SK-N-SH (cell line): Measurements from ENCODE around the gene DNAH1. TPM values are rescaled to one million over a fixed set of nuclear protein-coding genes. Genes with fewer than 3 reads are reported as not detected.

ENCODE experiments used
- CTCF ChIA-PET: fragments of 300-600, 350-600 bp; formaldehyde crosslinking; extraction: SDS; loops from one replicate; lab custom pipeline; 2021; lab: Yijun Ruan, JAX
- POLR2A ChIA-PET: fragments of 350-600 bp; sonication (Branson Sonifier 250); formaldehyde crosslinking; extraction: SDS; loops from one replicate; lab custom pipeline; 2020; ENCODE audit warnings: antibody characterized with exemption, inconsistent platforms; lab: Yijun Ruan, JAX
- DNase-seq: peaks from one replicate; pipeline ENCODE4 v3.0.0; 2012
- H2AFZ ChIP-seq: fragments of 200-600 bp; sonication (generic); 2 replicates; pipeline ENCODE4 v1.8.1; 2016; ENCODE audit warnings: antibody characterized with exemption, mild to moderate bottlenecking, low read depth
- H3F3A ChIP-seq: fragments of 200-600 bp; sonication (generic); replicated peaks from 2 replicates; pipeline ENCODE3; 2016; ENCODE audit warnings: antibody characterized with exemption, mild to moderate bottlenecking; ENCODE audit not compliant: insufficient read depth
- H3K27ac ChIP-seq, 2 experiments: fragments of 200-500 bp in 1 of 2; fragments of 200-600 bp in 1 of 2; sonication (Bioruptor generic) in 1 of 2; sonication (generic), shearing (Covaris generic) in 1 of 2; 2 replicates each; pipeline versions ENCODE4 v1.5.1 to v1.6.1; 2014 to 2016; ENCODE audit warnings: low read depth in 2 of 2, inconsistent platforms in 1 of 2, low read length in 1 of 2, mild to moderate bottlenecking in 1 of 2, mixed read lengths in 1 of 2
- H3K27me3 ChIP-seq: fragments of 200-600 bp; sonication (generic), shearing (Covaris generic); 2 replicates; pipeline ENCODE4 v1.6.1; 2016; ENCODE audit warnings: mixed run types; ENCODE audit not compliant: insufficient read depth
- H3K36me3 ChIP-seq, 2 experiments: fragments of 200-500 bp in 1 of 2; fragments of 200-600 bp in 1 of 2; sonication (Bioruptor generic) in 1 of 2; sonication (generic) in 1 of 2; replicated peaks in 1 of 2; 2 replicates each; pipeline versions ENCODE3 to v1.5.1; 2014 to 2016; ENCODE audit warnings: low read length in 1 of 2, mild to moderate bottlenecking in 1 of 2; ENCODE audit not compliant: insufficient read depth in 2 of 2, control insufficient read depth in 1 of 2
- H3K4me1 ChIP-seq, 2 experiments: fragments of 200-500 bp in 1 of 2; fragments of 200-600 bp in 1 of 2; sonication (Bioruptor generic) in 1 of 2; sonication (generic), shearing (Covaris generic) in 1 of 2; 2 replicates each; pipeline versions ENCODE4 v1.5.1 to v1.6.1; 2014 to 2016; ENCODE audit warnings: low read depth in 1 of 2, low read length in 1 of 2, mixed run types in 1 of 2; ENCODE audit not compliant: insufficient read depth in 2 of 2, control insufficient read depth in 1 of 2
- H3K4me2 ChIP-seq: fragments of 200-600 bp; sonication (generic), shearing (Covaris generic); 2 replicates; pipeline ENCODE4 v1.6.1; 2017; ENCODE audit warnings: mixed run types
- H3K4me3 ChIP-seq, 2 experiments: fragments of 200-500 bp in 1 of 2; fragments of 200-600 bp in 1 of 2; sonication (Bioruptor generic) in 1 of 2; sonication (generic), shearing (Covaris generic) in 1 of 2; 2 replicates each; pipeline versions ENCODE4 v1.5.1 to v1.8.1; 2014 to 2016; ENCODE audit warnings: low read depth in 2 of 2, inconsistent platforms in 1 of 2, low read length in 1 of 2, mild to moderate bottlenecking in 1 of 2, mixed read lengths in 1 of 2, moderate library complexity in 1 of 2
- H3K79me2 ChIP-seq: fragments of 200-600 bp; sonication (generic); 2 replicates; pipeline ENCODE4 v1.8.1; 2017; ENCODE audit warnings: mild to moderate bottlenecking; ENCODE audit not compliant: insufficient read depth
- H3K9ac ChIP-seq: fragments of 200-600 bp; sonication (generic); 2 replicates; pipeline ENCODE4 v1.6.1; 2017; ENCODE audit warnings: mixed run types
- H3K9me2 ChIP-seq: fragments of 200-600 bp; sonication (generic); 2 replicates; pipeline ENCODE4 v1.6.1; 2017; ENCODE audit warnings: mixed run types
- H3K9me3 ChIP-seq: fragments of 200-600 bp; sonication (generic); 2 replicates; pipeline ENCODE4 v1.6.1; 2017; ENCODE audit warnings: mixed run types, mild to moderate bottlenecking, moderate library complexity
- H4K20me1 ChIP-seq: fragments of 200-600 bp; sonication (generic); 2 replicates; pipeline ENCODE4 v1.6.1; 2017; ENCODE audit warnings: mild to moderate bottlenecking, mixed run types; ENCODE audit not compliant: insufficient read depth
- EP300 ChIP-seq, 2 experiments: IDR thresholded peaks; 2 replicates each; pipeline versions ENCODE4 v1.4.0 to v1.6.1; 2012; ENCODE audit warnings: borderline replicate concordance in 1 of 2, low read depth in 1 of 2, low read length in 1 of 2
- FOXJ3 ChIP-seq: sonication (generic); formaldehyde crosslinking; IDR thresholded peaks from 2 replicates; pipeline ENCODE4 v1.5.1; 2020; ENCODE audit warnings: mild to moderate bottlenecking, missing genetic modification reagents
- FOXM1 ChIP-seq: IDR thresholded peaks from 2 replicates; pipeline ENCODE4 v1.4.0; 2012; ENCODE audit warnings: low read depth, mild to moderate bottlenecking
- GABPA ChIP-seq: IDR thresholded peaks from 2 replicates; pipeline ENCODE4 v1.4.0; 2012; ENCODE audit warnings: low read depth, mild to moderate bottlenecking
- GATA2 ChIP-seq: sonication (generic); formaldehyde crosslinking; IDR thresholded peaks from 2 replicates; pipeline ENCODE4 v1.5.0; 2020; ENCODE audit warnings: mild to moderate bottlenecking, missing genetic modification reagents
- JUND ChIP-seq: IDR thresholded peaks from 2 replicates; pipeline ENCODE4 v1.4.0; 2012
- MEF2A ChIP-seq: IDR thresholded peaks from 2 replicates; pipeline ENCODE4 v1.4.0; 2012; ENCODE audit warnings: low read depth, borderline replicate concordance
- MXI1 ChIP-seq: IDR thresholded peaks from 2 replicates; pipeline ENCODE4 v1.6.1; 2012; ENCODE audit warnings: mild to moderate bottlenecking, low read depth, low read length, improper control_type of control experiment
- NRF1 ChIP-seq: IDR thresholded peaks from 2 replicates; pipeline ENCODE4 v1.6.1; 2012; ENCODE audit warnings: low read depth, mild to moderate bottlenecking, low read length
- PBX3 ChIP-seq: IDR thresholded peaks from 2 replicates; pipeline ENCODE4; 2012
- POLR2AphosphoS5 ChIP-seq: IDR thresholded peaks from 2 replicates; pipeline ENCODE4 v1.6.1; 2012; ENCODE audit warnings: low read depth, low read length
- RXRA ChIP-seq: IDR thresholded peaks from 2 replicates; pipeline ENCODE4 v1.4.0; 2012; ENCODE audit warnings: low read depth, mild to moderate bottlenecking, borderline replicate concordance
- SMC3 ChIP-seq: IDR thresholded peaks from 2 replicates; pipeline ENCODE4 v1.6.1; 2012; ENCODE audit warnings: low read depth, low read length, improper control_type of control experiment
- USF2 ChIP-seq: fragments of 150-350 bp; IDR thresholded peaks from 2 replicates; pipeline ENCODE4 v1.6.1; 2017; ENCODE audit warnings: antibody characterized with exemption, low read length, low read depth, borderline replicate concordance
- YY1 ChIP-seq: IDR thresholded peaks from 2 replicates; pipeline ENCODE4 v1.4.0; 2012; ENCODE audit warnings: low read depth, mild to moderate bottlenecking
- WGBS: methylation state at CpG from one replicate; pipeline ENCODE4 v1.1.6; 2017; ENCODE audit warnings: low lambda C conversion rate; 5-methylcytosine and 5-hydroxymethylcytosine counted together
- polyA plus RNA-seq, 3 experiments: library from polyadenylated mRNA; depleted of rRNA; stranded (reverse); fragments of >200 nt; gene quantifications; 2 replicates each; pipeline ENCODE4 v1.2.3, GENCODE V29; 2012
- TF ChIP-seq, protein P1 (sequence below): IDR thresholded peaks from 2 replicates; pipeline ENCODE4 v1.4.0; 2012; ENCODE audit warnings: low read depth
- TF ChIP-seq, protein P2 (sequence below): fragments of 200-600 bp; sonication (generic); IDR thresholded peaks from 2 replicates; pipeline ENCODE4 v1.6.1; 2017; ENCODE audit warnings: antibody characterized with exemption, mild to moderate bottlenecking, moderate library complexity

The DNAH1 gene
- polyA plus RNA-seq, 1 of the 3 experiments (the other 2 are of a cell fraction), result 5.1 TPM

- H3K4me1 ChIP-seq, result no peaks in the 10 kb centered on the region; a peak in 1 of 4 replicates
- TF ChIP-seq NRF1, result no peak
- no peak for TF ChIP-seq GATA2 (CRISPR knock-in tag)
- no peak for TF ChIP-seq PBX3
- no peak for TF ChIP-seq SMC3
- no peak for TF ChIP-seq RXRA
- no peak for TF ChIP-seq EP300 (IDR thresholded peaks at IDR 0.05; ENCODE audit: borderline replicate concordance in 1 of 2, low read depth in 1 of 2, low read length in 1 of 2)
- TF ChIP-seq GABPA, result no peak
- TF ChIP-seq YY1, result no peak
- TF ChIP-seq, protein P1, sequence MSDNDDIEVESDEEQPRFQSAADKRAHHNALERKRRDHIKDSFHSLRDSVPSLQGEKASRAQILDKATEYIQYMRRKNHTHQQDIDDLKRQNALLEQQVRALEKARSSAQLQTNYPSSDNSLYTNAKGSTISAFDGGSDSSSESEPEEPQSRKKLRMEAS, result no peak
- no peak for TF ChIP-seq MXI1
- no peak for TF ChIP-seq FOXM1
- no peak for TF ChIP-seq MEF2A
- TF ChIP-seq USF2, result no peak
- TF ChIP-seq POLR2AphosphoS5, result no peak
- TF ChIP-seq FOXJ3 (CRISPR knock-in tag), result no peak
- TF ChIP-seq, protein P2, sequence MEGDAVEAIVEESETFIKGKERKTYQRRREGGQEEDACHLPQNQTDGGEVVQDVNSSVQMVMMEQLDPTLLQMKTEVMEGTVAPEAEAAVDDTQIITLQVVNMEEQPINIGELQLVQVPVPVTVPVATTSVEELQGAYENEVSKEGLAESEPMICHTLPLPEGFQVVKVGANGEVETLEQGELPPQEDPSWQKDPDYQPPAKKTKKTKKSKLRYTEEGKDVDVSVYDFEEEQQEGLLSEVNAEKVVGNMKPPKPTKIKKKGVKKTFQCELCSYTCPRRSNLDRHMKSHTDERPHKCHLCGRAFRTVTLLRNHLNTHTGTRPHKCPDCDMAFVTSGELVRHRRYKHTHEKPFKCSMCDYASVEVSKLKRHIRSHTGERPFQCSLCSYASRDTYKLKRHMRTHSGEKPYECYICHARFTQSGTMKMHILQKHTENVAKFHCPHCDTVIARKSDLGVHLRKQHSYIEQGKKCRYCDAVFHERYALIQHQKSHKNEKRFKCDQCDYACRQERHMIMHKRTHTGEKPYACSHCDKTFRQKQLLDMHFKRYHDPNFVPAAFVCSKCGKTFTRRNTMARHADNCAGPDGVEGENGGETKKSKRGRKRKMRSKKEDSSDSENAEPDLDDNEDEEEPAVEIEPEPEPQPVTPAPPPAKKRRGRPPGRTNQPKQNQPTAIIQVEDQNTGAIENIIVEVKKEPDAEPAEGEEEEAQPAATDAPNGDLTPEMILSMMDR, result no peak
- TF ChIP-seq JUND, result no peak
- no peaks in the 10 kb centered on the region for H4K20me1 ChIP-seq
- DNase-seq, result no peak
- H3K27ac ChIP-seq, result no peak overlapping the region
- POLR2A ChIA-PET, result no interaction called here
- no peak overlapping the region for H3K9ac ChIP-seq
- 78% methylated on average over 9 of the region's 11 CpGs for WGBS
- no peaks in the 10 kb centered on the region for H3K27me3 ChIP-seq
- H3K36me3 ChIP-seq, result no peaks in the 10 kb centered on the region
- no peaks in the 10 kb centered on the region for H3K9me3 ChIP-seq
- H3K4me2 ChIP-seq, result no peak overlapping the region
- no peaks in the 10 kb centered on the region for H3K79me2 ChIP-seq
- H2AFZ ChIP-seq, result no peak overlapping the region
- H3K4me3 ChIP-seq, result no peak overlapping the region
- CTCF ChIA-PET, result interaction anchor here (1.1 to 32.8 kb wide), 5 partner anchors 9 to 129 kb away, joined by 3 to 504 read pairs (median 14); partner anchors contain the start of gene GLYCTK
- no peaks in the 10 kb centered on the region for H3K9me2 ChIP-seq
- no peaks in the 10 kb centered on the region for H3F3A ChIP-seq
Observed at GRCh38 chr3:52349131-52349530, 33.0 kb downstream of the DNAH1 start.
